ENCODE data around the gene NEDD4. TPM values are rescaled to one million over a fixed set of nuclear protein-coding genes. Genes with fewer than 3 reads are reported as not detected.

Gene NEDD4
- total RNA-seq, 1 experiment from 2014 or later: 56.8 TPM

DNA sequence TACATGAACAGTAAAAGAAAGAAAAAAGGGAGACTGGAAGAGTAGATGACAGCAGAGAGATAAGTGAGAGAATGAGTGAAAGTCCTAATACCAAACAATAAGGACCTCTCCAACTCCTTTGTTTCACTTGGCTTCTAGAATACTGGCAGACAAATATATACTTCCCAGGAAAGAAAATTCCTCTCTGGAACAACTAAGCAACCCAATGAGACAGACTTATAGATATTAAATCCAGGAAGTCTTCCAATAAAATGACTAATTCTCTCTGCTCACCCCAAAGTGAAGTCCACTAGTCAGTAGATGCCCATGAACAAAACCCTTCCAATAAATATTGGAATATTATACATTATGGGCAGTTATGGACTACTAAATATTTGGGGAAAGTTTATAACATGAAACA, 114.2 kb downstream of the NEDD4 start:
- BruUV-seq (replicated peaks): no TSS peak
- CTCF ChIA-PET: no interaction called here

DNA sequence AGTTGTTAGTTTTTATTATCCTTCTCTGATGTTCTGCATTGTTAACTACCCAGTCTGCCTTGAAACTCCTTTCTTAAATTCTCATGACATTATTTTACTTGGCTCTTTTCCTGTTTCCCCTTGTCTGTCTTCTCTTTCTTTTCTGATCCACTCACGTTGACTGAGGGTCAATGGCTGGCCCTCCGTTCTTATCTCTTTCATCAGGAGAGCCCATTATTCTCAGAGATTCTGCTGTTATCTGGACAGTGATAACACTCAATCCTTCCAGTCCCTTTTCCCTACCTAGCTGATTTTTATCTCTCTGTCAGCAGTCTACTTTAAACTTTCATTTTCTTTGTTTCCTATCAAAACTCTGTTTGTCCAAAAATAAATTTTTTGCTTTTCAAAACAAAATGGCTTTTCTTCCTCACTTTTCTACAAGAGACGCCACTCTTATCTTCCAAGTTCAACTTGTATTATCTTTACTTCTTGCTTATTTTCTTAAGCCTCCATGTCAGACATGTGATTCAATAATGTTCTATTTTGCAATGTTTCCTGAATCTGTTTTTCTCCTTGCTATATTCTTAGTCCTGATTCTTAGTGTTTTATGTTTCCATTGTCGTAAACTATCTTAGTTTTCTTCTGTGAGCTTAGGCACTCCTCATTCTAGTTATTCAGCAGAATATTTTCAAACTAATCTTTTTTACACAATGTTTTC, 120.2 kb downstream of the NEDD4 start:
- H3K9me3 Mint-ChIP-seq (ENCODE audit: low read depth, unreplicated experiment): no peaks in the 10 kb centered on the region
- BruUV-seq (replicated peaks): no TSS peak
- H3K4me1 Mint-ChIP-seq (ENCODE audit: low read depth, unreplicated experiment): peaks cover 21% of the 10 kb centered on the region
- H3K27ac Mint-ChIP-seq (ENCODE audit: unreplicated experiment): peak overlapping the region; percentile 3
- no peak for DNase-seq
- H3K4me3 Mint-ChIP-seq (ENCODE audit: low read depth, unreplicated experiment): no peak overlapping the region
- CTCF ChIA-PET: no interaction called here
- intact Hi-C loops (cut with micrococcal nuclease; ENCODE audit: unreplicated experiment): no loop called here
- no peaks in the 10 kb centered on the region for H3K27me3 Mint-ChIP-seq (ENCODE audit: unreplicated experiment)
- peaks cover 18% of the 10 kb centered on the region for H3K36me3 Mint-ChIP-seq (ENCODE audit: insufficient read depth, unreplicated experiment)
- TF ChIP-seq, protein P1, sequence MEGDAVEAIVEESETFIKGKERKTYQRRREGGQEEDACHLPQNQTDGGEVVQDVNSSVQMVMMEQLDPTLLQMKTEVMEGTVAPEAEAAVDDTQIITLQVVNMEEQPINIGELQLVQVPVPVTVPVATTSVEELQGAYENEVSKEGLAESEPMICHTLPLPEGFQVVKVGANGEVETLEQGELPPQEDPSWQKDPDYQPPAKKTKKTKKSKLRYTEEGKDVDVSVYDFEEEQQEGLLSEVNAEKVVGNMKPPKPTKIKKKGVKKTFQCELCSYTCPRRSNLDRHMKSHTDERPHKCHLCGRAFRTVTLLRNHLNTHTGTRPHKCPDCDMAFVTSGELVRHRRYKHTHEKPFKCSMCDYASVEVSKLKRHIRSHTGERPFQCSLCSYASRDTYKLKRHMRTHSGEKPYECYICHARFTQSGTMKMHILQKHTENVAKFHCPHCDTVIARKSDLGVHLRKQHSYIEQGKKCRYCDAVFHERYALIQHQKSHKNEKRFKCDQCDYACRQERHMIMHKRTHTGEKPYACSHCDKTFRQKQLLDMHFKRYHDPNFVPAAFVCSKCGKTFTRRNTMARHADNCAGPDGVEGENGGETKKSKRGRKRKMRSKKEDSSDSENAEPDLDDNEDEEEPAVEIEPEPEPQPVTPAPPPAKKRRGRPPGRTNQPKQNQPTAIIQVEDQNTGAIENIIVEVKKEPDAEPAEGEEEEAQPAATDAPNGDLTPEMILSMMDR (IDR thresholded peaks at IDR 0.05; ENCODE audit: unreplicated experiment): no peak

More for the DNA sequence above, 114.2 kb downstream of the NEDD4 start:
- peaks cover under 1% of the 10 kb centered on the region for H3K4me1 Mint-ChIP-seq (ENCODE audit: low read depth, unreplicated experiment)
- no peak overlapping the region for H3K27ac Mint-ChIP-seq (ENCODE audit: unreplicated experiment)
- intact Hi-C loops (cut with micrococcal nuclease; ENCODE audit: unreplicated experiment): no loop called here
- TF ChIP-seq, protein P1 (IDR thresholded peaks at IDR 0.05; ENCODE audit: unreplicated experiment): no peak
- H3K4me3 Mint-ChIP-seq (ENCODE audit: low read depth, unreplicated experiment): no peak overlapping the region
- peaks cover 5% of the 10 kb centered on the region for H3K36me3 Mint-ChIP-seq (ENCODE audit: insufficient read depth, unreplicated experiment)
- H3K27me3 Mint-ChIP-seq (ENCODE audit: unreplicated experiment): no peaks in the 10 kb centered on the region
- no peak for DNase-seq
- H3K9me3 Mint-ChIP-seq (ENCODE audit: low read depth, unreplicated experiment): no peaks in the 10 kb centered on the region

DNA sequence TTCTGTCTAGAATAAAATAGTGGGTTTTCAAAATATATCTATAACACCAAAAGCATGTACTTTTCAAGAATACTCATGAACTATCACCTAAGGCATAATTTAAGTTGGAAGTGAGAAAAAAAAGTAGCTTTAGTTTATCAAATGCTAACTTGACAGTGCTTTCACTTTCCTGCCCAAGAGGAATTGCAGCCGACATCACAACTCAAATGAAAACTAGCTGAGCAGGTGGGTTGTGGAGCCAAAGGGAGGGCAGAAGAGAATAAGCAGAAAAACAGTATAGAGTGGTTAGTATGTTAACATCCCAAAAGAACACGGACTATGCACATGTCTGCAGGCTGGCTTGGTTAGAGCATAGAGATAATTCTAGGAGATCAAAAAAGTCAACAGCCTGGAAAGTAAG, 120.9 kb downstream of the NEDD4 start:
- TF ChIP-seq, protein P1 (IDR thresholded peaks at IDR 0.05; ENCODE audit: unreplicated experiment): no peak
- peaks cover 21% of the 10 kb centered on the region for H3K4me1 Mint-ChIP-seq (ENCODE audit: low read depth, unreplicated experiment)
- no peak overlapping the region for H3K27ac Mint-ChIP-seq (ENCODE audit: unreplicated experiment)
- no peaks in the 10 kb centered on the region for H3K9me3 Mint-ChIP-seq (ENCODE audit: low read depth, unreplicated experiment)
- no peak for DNase-seq
- no peaks in the 10 kb centered on the region for H3K27me3 Mint-ChIP-seq (ENCODE audit: unreplicated experiment)
- H3K4me3 Mint-ChIP-seq (ENCODE audit: low read depth, unreplicated experiment): no peak overlapping the region
- CTCF ChIA-PET: no interaction called here
- no TSS peak for BruUV-seq (replicated peaks)
- intact Hi-C loops (cut with micrococcal nuclease; ENCODE audit: unreplicated experiment): no loop called here
- peaks cover 18% of the 10 kb centered on the region for H3K36me3 Mint-ChIP-seq (ENCODE audit: insufficient read depth, unreplicated experiment)

DNA sequence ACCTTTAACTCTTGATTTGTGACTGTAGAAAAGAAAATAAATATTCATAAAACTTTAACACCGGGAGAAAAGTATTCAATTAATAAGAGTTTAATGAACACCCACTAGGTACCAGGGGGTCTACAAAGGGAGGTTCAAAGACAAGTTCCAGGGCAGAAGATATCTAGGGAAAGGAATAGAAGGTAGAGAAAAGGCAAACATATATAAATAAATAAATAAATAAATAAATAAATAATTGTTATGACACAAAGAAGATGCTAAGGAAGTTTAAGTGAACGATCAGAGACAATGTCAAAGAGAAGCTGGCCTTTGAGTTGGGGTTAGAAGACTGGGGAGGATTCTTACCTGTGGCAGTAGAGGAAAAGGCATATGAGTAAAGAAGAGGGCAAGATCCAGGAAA, 123.8 kb downstream of the NEDD4 start:
- DNase-seq: no peak
- Mint-ChIP-seq H3K9me3 (ENCODE audit: low read depth, unreplicated experiment) (no peaks in the 10 kb centered on the region), H3K27me3 (ENCODE audit: unreplicated experiment) (no peaks in the 10 kb centered on the region), H3K27ac (ENCODE audit: unreplicated experiment) (no peak overlapping the region), H3K4me3 (ENCODE audit: low read depth, unreplicated experiment) (no peak overlapping the region), H3K4me1 (ENCODE audit: low read depth, unreplicated experiment) (peaks cover 21% of the 10 kb centered on the region), H3K36me3 (ENCODE audit: insufficient read depth, unreplicated experiment) (peaks cover 14% of the 10 kb centered on the region)
- no TSS peak for BruUV-seq (replicated peaks)
- intact Hi-C loops (cut with micrococcal nuclease; ENCODE audit: unreplicated experiment): no loop called here
- TF ChIP-seq, protein P1 (IDR thresholded peaks at IDR 0.05; ENCODE audit: unreplicated experiment): no peak
- CTCF ChIA-PET: no interaction called here
